ENCODE data around the gene ICA1L. TPM values are rescaled to one million over a fixed set of nuclear protein-coding genes. Genes with fewer than 3 reads are reported as not detected.

ICA1L gene
- total RNA-seq, 4 donors from 2014 or later, result 0.85 to 4.2 (median 1.2) TPM

GRCh38 chr2:202723746-202724145 lies 147.8 kb downstream of the ICA1L start:
- DNase-seq (ENCODE audit: low spot score in 2 of 2), result no peak

More at GRCh38 chr2:202723746-202724145, 147.8 kb downstream of the ICA1L start:
- no peaks in the 10 kb centered on the region for H3K36me3 ChIP-seq
- no peak for TF ChIP-seq CTCF (IDR thresholded peaks at IDR 0.05)
- TF ChIP-seq EP300 (IDR thresholded peaks at IDR 0.05), result no peak
- H3K27me3 ChIP-seq, result no peaks in the 10 kb centered on the region
- H3K4me3 ChIP-seq, result no peak overlapping the region
- H3K27ac ChIP-seq, result no peak overlapping the region
- WGBS, result 92% methylated on average over 5 of the region's 5 CpGs
- H3K4me1 ChIP-seq, result no peaks in the 10 kb centered on the region
- no peaks in the 10 kb centered on the region for H3K9me3 ChIP-seq

Other genes with a start within 250 kb of the ICA1L start
- gene FAM117B, start 236.8 kb downstream of the ICA1L start, total RNA-seq, result 10 to 100 TPM; 11.2 to 40.0 (median 17.7) TPM
- gene WDR12, start 39.9 kb upstream of the ICA1L start, total RNA-seq, result 10 to 100 TPM; 18.2 to 30.2 (median 26.2) TPM
- 10 to 100 TPM in 2 of 4 donors, 1 to 10 TPM in 2; 6.7 to 20.6 (median 11.1) TPM for gene CARF, start 40.5 kb upstream of the ICA1L start, total RNA-seq
- gene NBEAL1, start 143.1 kb upstream of the ICA1L start, total RNA-seq, result 10 to 100 TPM; 21.1 to 46.8 (median 29.5) TPM

All from suprapubic skin (tissue), 4 donors.